HG03066 (cell line): ENCODE measurements around the gene SAMD4B.
"Not testable (repeated sequence)": the region's sequence is repeated elsewhere in the genome, so short reads cannot be mapped to it uniquely, and the experiment has no call there.

ENCODE experiments used
- ATAC-seq: cut with Tn5 transposase; IDR thresholded peaks from one replicate; pipeline ENCODE4 v1.9.1; 2021; ENCODE audit warnings: low read depth; ENCODE audit not compliant: unreplicated experiment

SAMD4B gene

DNA sequence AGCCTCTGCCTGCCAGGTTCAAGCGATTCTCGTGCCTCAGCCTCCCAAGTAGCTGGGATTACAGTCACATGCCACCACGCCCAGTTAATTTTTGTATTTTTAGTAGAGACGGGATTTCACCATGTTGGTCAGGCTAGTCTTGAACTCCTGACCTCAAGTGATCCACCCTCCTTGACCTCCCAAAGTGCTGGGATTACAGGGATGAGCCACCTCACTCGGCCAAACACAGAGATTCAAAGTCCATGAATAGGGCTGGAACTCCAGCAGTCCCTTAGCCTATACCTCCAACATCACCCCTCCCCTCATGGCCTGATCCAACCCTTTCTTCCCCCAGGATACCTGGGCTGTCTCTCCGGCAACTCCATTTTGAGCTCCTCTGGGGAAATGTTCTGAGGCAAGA lies 9.5 kb upstream of the SAMD4B start:
- ATAC-seq, result not testable (repeated sequence)

DNA sequence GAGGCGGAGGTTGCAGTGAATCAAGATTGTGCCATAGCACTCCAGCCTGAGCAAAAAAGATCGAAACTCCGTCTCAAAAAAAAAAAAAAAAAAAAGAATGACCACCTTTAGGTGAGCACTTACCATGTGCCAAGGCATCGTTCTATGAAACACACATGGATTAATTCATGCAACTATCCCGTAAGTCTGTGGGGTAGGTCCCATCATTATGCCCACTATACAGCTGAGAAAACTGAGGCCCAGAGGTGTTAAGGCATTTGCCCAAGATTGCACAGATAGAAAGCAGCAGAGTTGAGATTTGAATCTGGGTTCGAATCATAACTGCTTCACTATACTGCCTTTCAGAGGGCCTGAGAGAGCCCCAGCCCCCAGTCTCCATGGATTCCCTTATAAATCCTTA lies 8.7 kb upstream of the SAMD4B start:
- no peak for ATAC-seq

DNA sequence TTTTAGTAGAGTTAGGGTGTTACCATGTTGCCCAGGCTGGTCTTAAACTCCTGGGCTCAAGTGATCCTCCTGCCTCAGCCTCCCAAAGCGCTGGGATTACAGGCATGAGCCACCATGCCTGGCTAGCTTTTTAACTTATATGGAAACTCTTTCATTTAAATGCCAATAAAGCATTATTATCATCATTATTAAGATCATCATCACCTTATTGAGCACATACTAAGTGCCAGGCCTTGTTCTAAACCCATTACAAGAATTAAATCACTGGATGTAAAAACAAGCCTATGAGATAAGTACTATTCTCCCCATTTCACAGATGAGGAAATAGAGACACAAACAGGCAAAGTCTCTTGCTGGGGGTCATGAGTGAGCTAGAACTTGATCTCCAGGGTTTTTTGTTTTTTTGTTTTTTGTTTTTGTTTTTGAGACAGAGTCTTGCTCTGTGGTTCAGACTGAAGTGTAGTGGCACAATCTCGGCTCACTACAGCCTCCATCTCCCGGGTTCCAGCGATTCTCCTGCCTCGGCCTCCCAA lies 7.7 kb upstream of the SAMD4B start:
- no peak for ATAC-seq

DNA sequence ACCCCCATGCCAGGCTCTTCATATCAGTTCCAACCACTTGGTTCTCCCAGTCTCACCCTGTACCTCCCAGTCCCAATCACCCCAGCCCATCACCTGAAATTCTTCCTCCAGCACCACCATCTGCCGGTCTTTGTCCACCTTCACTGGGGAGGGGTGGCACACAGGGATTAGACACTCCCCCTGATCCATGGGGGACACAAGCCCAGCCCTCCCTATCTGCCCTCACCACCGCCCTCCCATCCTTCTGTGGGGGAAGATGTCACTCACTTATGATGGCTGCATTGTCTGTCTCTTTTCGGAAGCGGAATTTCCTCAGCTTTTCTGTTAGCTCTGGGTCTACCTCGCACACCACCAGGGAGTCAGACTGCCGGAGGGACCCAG lies 7.1 kb upstream of the SAMD4B start:
- ATAC-seq, result no peak

DNA sequence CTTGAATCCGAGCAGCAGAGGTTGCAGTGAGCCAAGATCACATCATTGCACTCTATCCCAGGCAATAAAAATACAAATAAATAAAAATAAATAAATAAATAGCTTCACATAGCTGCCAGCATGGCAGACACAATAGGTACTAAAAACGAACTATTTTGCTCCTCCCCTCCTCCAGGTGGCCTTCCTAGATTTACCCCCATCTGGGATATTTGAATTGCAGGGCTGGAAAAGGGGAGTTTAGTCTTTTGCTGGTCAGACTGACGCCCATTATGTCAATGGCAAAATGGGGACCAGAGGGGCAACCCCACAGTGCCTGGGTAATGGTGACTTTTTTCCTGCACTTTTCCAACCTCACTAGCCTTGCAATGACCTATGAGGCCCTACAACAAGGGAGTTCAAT lies 5.7 kb upstream of the SAMD4B start:
- ATAC-seq, result no peak

DNA sequence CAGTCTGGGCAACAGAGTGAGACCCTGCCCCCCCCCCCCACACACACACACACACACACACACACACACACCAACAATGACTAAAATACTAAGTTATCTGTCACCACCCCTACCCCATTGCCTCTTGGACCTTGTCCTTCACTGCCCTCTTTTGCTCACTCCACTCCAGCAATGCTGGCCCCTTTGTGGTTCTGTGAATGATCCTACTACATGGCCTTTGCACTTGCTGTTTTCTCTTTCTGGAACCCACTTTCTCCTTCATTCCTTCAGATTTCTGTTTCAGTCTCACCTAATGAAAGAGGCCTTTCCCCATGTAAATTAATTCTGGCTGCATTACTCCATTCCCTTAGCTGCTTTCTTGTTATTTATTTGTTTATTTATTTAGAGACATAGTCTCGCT lies 2.5 kb upstream of the SAMD4B start:
- no peak for ATAC-seq

DNA sequence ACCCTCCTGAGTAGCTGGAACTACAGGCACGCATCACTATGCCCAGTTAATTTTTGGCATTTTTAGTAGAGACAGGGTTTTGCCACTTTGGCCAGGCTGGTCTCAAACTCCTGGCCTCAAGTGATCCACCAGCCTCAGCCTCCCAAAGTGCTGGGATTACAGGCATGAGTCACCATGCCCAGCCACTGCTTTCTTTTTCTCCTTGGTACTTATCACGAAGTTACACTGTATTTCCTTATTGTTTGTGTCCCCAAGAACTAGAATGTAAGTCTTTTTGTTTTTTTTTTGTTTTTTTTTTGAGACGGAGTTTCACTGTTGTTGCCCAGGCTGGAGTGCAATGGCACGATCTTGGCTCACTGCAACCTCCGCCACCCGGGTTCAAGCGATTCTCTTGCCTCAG lies 2.1 kb upstream of the SAMD4B start:
- ATAC-seq, result not testable (repeated sequence)

DNA sequence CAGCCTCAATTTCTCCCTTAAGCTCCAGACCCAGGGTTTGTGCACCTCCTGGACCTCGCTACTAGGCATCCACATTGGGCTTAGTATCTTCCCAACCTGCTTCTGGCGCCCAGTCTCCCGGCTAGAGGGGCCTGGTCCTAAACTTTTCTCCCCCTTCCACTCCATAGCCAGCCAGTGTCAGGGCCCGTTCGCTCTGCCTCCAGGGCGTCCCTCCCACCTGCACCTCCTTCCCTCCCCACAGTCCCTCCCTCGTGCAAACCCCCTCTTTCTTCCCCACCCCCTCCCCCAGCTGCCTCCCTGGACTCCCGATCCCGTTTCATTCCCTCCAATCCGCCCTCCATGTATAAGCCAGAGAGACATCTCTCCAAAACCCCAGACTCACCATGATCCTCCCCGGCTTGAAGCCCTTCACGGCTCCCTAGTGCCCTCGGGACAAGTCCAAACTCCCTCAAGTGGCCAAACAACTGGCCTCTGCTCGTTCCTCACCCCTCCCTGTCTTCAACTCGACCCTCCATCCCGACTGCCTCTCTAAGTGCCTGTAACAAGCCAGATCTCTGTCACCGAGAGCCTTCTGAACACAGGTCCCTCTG lies 997 bp upstream of the SAMD4B start:
- no peak for ATAC-seq

DNA sequence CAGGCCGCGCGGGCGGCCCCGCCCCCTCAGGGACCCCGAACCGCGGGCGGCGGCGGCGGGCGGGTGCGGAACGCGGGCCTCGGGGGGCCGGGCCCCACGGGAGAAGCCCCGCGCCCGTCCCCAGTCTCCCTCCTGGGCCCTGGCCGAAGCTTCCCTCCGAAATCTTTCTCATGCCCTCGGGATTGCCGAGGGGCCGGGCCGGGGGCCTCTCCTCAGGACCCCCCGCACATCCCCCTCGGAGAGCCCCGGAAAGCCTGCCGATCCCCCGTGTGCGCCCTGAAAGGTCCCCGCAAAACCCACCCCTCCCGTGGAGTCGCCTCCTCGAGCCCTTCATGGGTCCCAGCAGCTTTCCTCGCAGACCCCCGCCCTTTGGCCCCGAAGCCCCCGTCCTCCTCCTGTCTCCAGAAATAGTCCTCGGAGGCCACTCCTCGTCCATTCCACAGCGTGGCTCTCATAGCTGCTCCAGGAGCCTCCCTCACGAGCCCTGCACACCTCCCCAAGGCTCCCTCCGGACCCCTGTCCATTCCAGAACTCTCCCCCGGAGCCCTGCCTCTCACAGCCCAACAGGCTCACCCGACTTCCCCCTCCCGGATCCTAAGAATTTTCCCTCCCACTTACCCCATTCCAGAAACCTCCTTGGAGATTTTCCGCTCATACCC lies 555 bp downstream of the SAMD4B start:
- ATAC-seq, result no peak

DNA sequence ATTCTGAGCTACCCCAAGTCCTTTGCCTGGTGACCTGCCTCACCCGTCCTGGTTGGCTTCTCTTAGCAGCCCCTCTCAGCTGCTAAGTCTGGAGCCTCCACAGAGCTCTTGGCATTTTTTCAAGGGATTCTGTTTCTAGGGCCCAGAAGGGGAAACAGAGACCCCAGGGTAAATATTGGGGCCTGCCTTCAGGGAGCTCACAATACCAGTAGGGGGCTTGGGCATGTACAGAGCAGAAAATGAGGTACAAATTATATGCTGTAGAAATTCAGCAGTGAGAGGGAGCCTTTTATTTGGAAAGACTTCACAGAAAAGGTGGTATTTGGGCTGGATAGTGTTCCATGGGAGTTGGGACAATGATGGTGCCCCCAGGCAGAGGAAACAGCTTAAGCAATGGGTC lies 3.7 kb downstream of the SAMD4B start:
- ATAC-seq, result no peak

DNA sequence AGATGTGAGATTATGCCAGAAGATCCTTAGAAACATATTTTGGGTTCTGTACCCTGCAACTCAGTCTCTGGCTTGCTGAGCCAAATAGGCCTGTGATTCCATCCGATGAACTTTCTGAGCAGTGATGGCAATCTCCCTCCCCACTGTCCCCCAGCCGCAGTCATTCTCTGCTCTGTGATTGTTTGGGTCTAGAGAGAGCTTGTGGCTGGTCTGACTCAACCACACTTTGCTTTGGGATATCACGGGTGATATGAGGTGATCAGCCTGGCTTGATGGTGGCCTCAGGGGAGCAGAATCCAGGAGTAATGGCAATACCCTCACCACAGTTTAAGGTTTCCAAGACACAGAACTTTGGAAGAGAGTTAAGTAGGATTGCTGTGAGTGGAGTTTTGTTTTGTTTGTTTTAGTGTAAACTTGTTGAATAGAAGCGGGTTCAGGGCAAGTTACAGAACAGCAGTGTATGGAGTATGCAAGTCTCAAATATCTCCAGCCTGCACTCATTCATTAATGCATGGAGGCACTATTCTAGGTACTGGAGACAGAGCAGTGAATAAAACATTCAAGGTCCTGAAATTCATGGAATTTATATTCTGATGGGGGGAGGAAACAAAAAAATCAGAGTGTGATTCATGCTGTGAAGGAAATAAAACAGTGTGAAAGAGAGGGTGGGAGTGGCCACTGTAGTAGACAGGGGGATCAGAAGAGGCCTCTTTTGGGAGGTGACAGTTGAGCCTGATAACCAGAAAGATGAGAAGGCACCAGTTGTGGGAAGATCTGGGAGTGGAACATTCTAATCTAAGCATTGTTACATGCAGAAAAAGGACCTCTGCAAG lies 5.3 kb downstream of the SAMD4B start:
- no peak for ATAC-seq

DNA sequence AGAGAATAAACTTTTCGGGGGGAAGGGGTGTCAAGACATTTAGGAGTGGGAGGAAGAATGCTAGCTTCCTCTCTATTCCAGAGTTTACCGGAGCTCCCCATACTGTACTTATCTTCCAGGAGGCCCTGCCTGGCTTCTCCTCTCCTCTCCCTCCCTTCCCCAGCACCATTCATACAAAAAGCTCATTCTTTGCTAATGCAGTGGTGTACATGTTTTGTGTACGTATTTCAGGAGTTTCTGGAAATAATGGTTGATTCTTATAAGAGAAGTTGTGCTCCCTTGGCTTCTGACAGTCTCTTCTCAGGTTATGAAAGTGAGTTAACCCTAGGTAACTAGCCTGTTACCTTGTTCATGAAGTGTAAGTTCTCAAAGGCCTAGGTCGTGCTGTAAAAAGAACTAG lies 7.1 kb downstream of the SAMD4B start:
- ATAC-seq, result no peak

DNA sequence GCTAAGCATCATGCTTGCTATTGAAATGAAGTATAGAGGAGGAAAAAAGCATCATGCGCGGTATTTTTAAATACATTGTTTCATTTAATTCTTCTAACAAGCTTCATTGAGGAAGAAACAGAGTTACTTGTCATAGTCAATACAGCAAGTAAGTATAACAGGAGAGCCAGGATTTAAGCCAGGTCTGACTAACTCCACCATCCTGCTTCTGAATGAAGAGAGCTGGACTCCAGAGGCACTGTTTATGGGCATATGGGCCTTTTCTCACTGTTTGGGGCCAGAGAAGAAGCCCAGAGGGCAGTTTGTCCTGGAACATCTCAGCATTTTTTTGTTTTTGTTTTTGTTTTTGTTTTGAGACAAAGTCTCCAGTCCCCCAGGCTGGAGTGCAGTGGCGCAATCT lies 7.9 kb downstream of the SAMD4B start:
- ATAC-seq, result no peak

DNA sequence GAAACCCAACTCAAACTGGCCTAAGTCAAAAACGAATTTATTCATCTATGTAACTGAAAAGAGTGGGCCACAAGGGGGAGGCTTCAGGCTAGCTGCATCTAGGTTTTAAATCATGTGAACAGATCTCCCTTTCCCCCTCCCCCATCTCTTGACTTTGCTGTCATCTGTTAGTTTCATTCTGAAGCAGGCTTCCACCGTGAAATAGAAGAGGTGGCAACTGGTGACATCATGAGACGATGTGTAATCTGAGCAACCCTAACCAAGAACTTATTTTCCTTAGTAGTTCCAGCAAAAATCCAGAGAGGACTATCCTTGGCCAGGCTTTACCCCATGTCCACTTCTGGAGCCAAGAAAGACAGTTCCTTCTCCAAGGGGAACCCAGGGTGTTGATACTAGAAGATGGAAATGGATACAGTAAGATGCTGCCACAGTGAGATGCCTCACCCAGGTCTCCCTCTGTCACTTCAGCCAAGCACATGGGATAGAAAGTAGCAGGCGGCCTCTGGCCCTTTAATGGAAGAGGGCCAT lies 9.4 kb downstream of the SAMD4B start:
- ATAC-seq, result no peak

DNA sequence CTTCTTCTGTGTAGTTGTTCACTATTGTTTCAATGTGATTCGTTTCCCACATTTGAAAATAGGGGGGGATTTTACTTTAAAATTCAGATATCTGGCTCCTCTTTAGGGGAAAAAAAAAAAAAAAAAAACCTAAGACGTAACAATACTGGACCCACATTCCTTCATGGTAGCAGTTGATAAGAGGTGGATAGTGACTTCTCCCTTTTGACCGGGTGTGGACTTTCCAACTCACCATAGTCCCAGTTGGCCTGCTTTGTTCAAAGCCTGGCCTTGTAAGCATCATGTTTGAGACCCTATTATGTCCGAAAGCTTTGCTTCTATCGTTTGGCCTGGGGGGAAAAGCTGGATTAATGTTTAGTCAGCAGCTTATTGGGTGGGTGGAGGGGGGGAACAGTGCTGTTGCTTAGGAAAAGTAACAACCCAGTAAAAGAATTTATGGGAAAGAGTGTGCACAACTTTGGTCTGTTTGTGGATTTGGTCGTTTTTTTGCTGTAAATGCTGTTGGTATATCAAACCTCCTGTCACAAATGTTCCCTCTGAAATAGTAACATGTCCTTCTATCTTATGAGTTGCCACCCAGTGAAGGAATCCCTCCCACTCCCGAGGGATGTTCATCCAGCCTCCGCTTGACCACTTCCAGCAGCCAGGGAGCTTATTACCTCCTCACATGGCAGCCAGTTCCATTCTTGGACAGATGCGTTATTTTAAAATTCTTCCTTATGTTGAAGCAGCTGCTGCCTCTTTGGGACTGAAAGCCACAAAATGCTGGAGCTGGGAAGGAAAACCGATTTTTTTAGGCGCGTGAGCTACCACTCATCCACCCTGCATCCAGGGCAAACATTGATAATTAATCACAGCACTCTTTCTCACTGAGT lies 10.4 kb downstream of the SAMD4B start:
- no peak for ATAC-seq

DNA sequence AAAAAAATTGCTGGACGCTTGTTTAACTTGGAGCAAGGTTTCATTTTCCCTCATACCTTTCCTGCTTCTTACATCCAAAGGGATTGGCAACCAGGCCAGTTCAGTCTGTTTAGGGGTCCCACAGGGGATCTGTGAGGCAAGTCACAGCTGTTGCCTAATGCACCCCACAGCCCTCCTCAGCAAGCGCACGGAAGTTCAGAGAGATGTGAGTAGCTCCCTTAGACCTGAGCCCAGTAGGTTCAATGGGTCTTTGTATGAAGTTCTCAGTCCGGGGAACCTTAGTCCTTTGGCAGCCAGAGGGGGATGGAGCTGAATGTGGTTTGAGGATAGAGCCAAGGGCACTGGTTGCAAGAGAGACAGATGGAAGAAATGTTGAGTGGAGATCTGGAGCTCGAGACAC lies 13.0 kb downstream of the SAMD4B start:
- no peak for ATAC-seq

DNA sequence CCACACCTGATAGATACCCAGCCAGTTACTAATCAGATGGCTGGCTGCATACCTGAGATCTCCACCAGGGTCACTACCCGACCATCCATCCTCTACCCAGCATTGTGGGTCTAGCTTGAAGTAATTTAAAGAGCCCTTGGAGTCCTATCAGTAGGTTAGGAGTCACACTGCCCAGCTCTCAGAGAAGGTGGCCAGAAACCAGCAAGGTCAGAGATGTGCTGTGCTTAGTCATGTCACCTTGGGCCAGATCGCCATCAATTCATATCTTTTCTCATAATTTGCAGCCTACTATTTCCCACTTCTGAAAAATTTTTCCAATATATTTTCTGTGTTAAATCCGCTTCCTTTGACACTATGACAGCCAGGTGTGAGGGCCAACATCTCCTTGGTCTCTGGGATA lies 13.9 kb downstream of the SAMD4B start:
- ATAC-seq, result no peak

DNA sequence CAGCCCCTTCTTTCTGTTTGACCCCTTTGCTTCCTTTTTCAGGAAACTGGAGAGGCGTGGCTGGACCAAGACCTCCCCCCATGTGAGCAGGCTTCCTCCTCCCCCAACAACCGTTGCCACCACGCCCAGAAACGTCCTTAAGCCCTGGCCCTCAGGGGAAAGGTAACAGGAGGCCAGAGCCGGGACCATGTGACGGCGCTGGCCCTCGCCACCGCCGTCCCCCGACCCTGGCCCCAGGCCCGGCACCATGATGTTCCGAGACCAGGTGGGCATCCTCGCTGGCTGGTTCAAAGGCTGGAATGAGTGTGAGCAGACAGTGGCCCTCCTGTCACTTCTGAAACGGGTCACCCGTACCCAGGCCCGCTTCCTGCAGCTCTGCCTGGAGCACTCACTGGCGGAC lies 14.4 kb downstream of the SAMD4B start:
- no peak for ATAC-seq

DNA sequence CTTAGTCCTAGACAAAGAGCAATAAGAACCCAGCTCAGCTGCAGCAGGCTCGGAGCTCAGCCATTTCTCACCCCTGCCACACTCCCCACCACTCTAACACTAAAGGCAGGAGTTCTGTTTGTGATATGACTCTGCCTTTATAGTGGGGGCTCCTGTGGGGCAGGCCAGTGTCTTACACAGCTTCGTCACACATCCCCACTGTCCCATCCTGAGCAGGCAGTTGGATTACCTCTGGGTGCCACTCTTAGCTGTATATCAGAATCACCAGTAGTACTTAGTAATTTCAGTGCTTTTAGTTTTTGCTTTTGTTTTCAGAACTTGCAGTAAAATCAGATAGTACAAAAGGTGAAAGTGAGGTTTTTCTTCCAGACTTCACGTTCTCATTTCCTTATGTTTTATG lies 16.8 kb downstream of the SAMD4B start:
- ATAC-seq, result no peak

DNA sequence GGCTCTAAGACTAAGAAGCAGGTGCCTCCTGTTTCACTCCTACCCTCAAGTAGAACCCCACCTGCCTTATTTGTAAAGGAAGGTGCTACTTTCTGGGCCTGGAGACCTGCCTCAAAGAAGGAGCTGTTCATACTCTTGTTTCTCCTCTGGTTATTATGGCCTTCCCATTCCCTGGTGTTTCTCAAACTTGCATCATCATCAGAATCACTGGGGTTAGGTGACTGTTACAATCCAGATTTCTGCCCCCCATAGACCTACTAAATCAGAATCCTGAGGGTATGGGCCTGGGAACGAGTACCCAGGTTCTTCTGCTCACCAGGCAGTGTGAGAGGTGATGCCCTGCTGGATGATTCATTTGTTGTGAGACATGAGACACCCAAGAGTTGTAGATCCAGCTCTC lies 18.4 kb downstream of the SAMD4B start:
- no peak for ATAC-seq
